CD4-positive, alpha-beta T cell treated with Interleukin-15 for 4 hours (primary cell): Measurements from ENCODE around the gene SNTG2.

Source experiments
- DNase-seq: peaks from one replicate; pipeline ENCODE4 v3.0.0-alpha.2; 2020; ENCODE audit warnings: low spot score

Gene SNTG2

DNA sequence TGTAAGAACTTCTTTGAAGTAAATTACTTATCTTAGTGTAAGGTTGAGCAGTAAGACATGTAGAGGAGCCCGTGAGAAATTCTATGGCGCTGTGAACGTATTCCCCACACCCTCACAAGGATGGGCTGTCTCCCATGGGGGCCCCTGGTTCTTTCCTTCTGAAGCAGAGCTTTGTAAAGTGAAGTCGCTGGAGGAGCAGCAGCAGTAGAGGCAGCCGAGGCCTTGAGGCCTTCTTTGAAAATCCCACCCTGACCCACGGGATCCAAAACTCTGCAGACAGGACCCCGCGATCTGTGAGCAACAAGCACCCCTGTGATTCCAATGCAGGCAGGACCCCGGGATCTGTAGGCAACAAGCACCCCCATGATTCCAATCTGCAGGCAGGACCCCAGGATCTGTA lies 23.8 kb upstream of the SNTG2 start:
- DNase-seq = no peak

GRCh38 chr2:929011-929735 lies 21.5 kb upstream of the SNTG2 start:
- no peak for DNase-seq

- no peak for DNase-seq
Measured at GRCh38 chr2:929925-930324, 20.7 kb upstream of the SNTG2 start.

DNA sequence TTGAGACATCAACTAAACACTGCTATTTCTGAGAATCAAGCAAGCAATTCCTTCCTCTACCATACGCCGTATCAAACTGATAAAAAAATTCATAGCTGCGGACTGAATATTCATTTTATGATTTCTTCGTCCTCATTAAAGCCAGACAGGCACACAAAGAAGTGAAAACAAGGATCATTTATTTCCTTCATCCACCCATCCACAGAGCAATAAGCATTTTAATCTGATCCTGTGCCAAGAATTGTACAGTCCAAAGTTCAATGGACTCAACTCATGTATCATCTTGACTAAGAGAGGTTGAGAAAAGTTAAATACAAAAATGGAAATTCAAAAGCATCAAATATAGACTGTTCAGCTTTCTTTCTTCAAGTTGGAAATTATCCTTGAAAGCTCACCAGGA lies 19.7 kb upstream of the SNTG2 start:
- DNase-seq = no peak

GRCh38 chr2:932320-933115 lies 18.1 kb upstream of the SNTG2 start:
- no peak for DNase-seq

DNA sequence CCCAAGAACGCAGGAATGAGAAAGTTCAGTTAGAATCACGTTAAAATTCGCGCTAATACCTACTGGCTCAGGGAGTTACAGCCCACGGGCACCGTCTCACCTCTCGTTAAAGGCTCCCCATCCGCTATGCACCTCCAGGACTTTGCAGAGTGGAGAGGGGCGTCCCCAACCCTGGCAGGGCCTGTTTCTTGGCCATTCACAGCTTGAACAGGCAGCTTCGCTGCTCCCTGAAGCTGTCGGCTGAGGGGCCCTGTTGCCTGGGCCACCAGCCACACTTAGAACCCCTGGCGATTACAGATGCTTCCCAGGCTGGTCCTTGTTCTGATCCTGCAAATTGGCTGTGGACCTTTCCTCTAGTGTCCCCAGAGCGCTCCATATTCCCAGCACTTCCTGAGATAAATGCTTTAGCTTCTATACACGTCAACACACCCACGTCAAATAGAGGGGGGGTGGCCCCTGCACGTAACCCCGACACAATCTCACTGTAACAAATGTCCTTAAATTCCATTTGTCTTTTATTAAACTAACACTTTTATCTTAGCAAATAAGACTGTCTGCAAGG lies 16.8 kb upstream of the SNTG2 start:
- DNase-seq = no peak

- no peak for DNase-seq
Measured at GRCh38 chr2:937530-937929, 13.1 kb upstream of the SNTG2 start.

- DNase-seq = no peak
Measured at GRCh38 chr2:938181-939005, 12.3 kb upstream of the SNTG2 start.

GRCh38 chr2:939936-940601 lies 10.6 kb upstream of the SNTG2 start:
- no peak for DNase-seq

- no peak for DNase-seq
Measured at GRCh38 chr2:941871-942270, 8.8 kb upstream of the SNTG2 start.

DNA sequence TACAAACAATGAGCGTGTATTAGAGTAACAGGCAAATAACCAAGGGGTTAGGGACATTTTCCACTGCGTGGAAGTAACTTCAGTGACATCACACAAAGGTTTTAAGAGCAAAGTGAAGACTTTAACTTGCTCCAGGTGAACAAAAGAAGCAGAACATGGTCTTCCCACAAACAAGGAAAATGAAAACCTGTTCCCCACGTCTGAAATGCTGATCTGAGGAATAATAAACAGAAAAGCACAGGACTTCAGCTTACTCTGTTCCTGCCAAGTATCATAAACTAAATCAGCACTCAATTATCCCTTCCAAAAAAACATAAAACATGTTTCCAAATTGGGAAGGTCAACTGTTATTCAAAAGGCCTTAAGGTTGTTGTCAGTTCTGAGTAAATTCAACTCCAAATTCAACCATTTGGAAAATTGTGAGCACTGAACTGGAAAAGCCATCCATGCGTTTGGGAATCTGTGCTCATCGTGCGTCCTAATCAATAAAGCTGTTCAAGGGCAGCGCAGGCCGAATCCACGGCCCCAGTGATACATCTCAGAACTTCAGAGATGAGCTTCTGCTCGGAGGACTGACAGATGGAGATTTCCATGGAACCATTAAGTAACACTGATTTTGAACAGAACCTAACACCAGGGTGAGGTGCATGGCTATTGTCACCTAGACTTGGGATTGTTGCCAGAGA lies 7.7 kb upstream of the SNTG2 start:
- DNase-seq = no peak

DNA sequence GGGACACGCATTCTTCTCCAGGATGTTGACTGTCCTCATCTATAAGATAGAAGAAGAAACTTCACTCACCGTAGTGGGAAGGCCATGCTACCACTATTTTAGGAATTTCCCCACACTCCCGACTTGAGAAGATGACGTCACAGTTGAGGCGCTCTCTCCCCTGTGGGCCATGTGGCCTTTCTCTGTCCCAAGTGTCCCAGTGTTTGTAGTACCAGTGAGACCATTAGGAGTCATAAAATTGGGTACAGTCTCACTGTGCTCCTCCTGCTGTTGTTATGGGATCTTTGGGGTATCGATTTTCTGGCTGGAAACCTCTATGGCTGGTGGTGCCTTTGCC lies 7.2 kb upstream of the SNTG2 start:
- DNase-seq = no peak

GRCh38 chr2:943821-944220 lies 6.8 kb upstream of the SNTG2 start:
- DNase-seq = no peak

DNA sequence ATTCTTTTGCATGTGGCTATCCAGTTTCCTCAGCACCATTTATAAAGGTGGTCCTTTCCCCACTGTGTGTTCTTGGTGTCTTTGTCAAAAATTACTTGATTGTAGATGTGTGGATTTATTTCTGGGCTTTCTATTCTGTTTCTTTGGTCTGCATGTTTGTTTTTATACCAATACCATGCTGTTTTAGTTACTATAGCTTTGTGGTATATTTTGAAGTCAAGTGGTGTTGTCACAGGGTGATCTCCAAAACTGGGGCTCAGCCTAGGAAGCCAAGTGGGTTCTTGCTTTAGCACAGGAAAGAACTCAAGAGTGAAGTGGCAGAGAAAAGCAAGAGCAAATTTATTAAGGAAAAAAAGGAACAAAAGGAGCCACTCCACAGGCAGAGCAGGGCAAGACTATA lies 6.0 kb upstream of the SNTG2 start:
- no peak for DNase-seq

- no peak for DNase-seq
Measured at GRCh38 chr2:945104-945503, 5.5 kb upstream of the SNTG2 start.

- DNase-seq = peak; percentile 3
Measured at GRCh38 chr2:946073-946948, 4.3 kb upstream of the SNTG2 start.

DNA sequence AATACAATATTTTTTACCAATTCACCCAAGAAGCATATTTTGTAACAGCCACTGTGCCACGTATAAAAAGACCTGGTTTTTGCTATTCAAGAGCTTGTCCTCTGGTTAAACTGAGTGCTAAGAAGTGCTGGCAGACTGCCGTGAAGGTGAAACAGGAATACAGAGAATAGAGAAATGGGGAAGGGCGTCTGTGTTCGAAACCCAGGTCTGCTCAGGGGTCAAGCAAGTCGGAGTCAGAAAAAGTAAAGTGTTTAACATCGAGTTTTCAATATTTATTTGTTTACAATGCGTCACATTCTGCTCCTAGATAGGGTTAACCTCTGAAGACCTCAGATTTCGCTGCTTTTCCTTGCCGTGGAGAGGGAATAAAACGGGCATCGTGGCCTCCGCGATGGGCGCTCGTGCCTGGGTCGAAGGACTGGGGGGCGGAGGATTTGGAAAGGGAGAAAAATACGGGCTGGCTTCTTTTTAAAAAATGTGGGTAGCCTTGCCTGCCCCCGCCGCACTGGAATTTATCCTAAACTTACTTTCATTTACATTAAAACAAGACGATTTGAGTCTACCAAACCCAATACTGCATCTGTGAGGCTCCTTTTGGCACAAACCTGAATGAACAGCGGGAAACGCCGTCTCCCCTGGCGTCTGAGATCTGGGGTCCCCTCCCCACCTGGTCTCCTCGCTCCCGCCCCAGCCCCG lies 1.1 kb upstream of the SNTG2 start:
- DNase-seq = no peak

DNA sequence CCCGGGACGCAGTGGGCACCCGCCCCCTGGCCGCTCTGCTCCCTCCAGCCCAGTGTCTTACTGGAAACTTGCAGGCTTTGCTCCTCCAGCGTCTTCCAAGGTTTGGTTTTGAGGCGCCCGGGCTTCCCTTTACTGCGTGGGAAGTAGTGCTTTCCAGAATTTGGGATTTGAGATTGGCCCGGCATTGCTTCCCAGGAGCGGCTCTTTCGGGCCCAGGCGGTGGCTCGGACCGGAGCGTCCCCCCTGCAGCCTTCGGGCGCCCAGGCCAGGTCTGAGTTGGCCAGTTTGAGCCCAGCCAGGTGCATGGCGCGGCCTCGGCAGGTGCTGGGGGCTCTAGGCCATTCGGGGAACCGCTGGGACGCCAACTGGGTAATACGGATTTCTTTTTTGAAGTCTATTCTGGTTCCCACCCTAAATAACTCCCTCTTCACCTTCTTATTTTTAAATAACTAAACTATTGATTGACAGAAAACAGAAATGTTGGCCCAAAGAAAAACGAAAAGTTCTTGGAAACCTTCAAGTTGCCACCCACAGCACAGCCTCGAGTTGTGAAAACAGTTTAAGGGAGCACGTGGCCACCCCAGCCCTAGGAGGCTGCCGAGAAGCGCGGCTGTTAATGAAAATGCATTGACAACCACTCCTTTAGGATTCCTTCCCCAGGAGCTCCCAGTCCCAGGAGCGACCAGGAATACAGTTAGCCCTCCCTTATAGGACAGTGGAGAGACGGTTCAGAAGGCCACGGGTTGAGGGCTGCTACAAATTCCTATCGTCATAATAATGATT lies 766 bp downstream of the SNTG2 start:
- DNase-seq = no peak

DNA sequence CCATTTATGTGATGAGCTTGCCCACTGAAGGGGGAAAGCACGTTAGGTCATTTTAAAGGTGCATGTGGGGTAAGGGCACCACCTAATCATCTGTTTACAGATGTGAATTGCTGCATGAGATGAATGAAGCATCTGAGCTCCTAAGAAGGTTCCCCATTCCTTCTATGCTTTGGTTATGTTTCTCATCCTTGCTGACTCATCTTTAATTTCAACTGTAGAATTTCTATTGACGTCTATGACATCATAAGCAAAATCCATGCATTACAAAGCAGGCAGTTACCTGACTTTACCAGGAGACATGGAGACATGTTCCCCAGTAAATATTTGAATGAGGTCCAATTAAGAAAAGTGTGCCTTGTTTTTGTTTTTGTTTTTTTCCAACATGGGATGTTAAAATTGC lies 2.8 kb downstream of the SNTG2 start:
- no peak for DNase-seq
